ENCODE data around the gene AKR1C4.
"Not testable (repeated sequence)": the region's sequence is repeated elsewhere in the genome, so short reads cannot be mapped to it uniquely, and the experiment has no call there.

The AKR1C4 gene

GRCh38 chr10:5209776-5210175 lies 13.1 kb downstream of the AKR1C4 start:
- FAIRE-seq, result not testable (repeated sequence)

GRCh38 chr10:5210261-5210660 lies 13.6 kb downstream of the AKR1C4 start:
- not testable (repeated sequence) for FAIRE-seq

- FAIRE-seq, result no peak
Measured at GRCh38 chr10:5211696-5212536, 15.3 kb downstream of the AKR1C4 start.

- no peak for FAIRE-seq
Measured at GRCh38 chr10:5216801-5217200, 20.2 kb downstream of the AKR1C4 start.

- no peak for FAIRE-seq
Measured at GRCh38 chr10:5219262-5219661, 22.6 kb downstream of the AKR1C4 start.

- FAIRE-seq, result not testable (repeated sequence)
Measured at GRCh38 chr10:5222942-5223341, 26.3 kb downstream of the AKR1C4 start.

GRCh38 chr10:5229019-5229418 lies 32.4 kb downstream of the AKR1C4 start:
- FAIRE-seq, result no peak

- FAIRE-seq, result no peak
Measured at GRCh38 chr10:5233324-5233723, 36.7 kb downstream of the AKR1C4 start.

GRCh38 chr10:5234106-5234860 lies 37.6 kb downstream of the AKR1C4 start:
- no peak for FAIRE-seq

GRCh38 chr10:5237541-5237940 lies 40.9 kb downstream of the AKR1C4 start:
- FAIRE-seq, result not testable (repeated sequence)

GRCh38 chr10:5242585-5242984 lies 45.9 kb downstream of the AKR1C4 start:
- no peak for FAIRE-seq

- FAIRE-seq, result no peak
Measured at GRCh38 chr10:5243521-5243987, 46.9 kb downstream of the AKR1C4 start.

- no peak for FAIRE-seq
Measured at GRCh38 chr10:5252177-5253037, 55.8 kb downstream of the AKR1C4 start.

- no peak for FAIRE-seq
Measured at GRCh38 chr10:5254488-5254887, 57.9 kb downstream of the AKR1C4 start.

- FAIRE-seq, result not testable (repeated sequence)
Measured at GRCh38 chr10:5257768-5258167, 61.1 kb downstream of the AKR1C4 start.

- no peak for FAIRE-seq
Measured at GRCh38 chr10:5259132-5259951, 62.7 kb downstream of the AKR1C4 start.

- FAIRE-seq, result no peak
Measured at GRCh38 chr10:5259952-5260578, 63.4 kb downstream of the AKR1C4 start.

GRCh38 chr10:5260828-5261227 lies 64.2 kb downstream of the AKR1C4 start:
- no peak for FAIRE-seq

- no peak for FAIRE-seq
Measured at GRCh38 chr10:5265139-5265538, 68.5 kb downstream of the AKR1C4 start.

- FAIRE-seq, result no peak
Measured at GRCh38 chr10:5266351-5266750, 69.7 kb downstream of the AKR1C4 start.

GRCh38 chr10:5266804-5267203 lies 70.2 kb downstream of the AKR1C4 start:
- FAIRE-seq, result no peak

Measured in endometrium (tissue), 2 donors.